ENCODE measurements around the gene FBXO21. TPM values are rescaled to one million over a fixed set of nuclear protein-coding genes. Genes with fewer than 3 reads are reported as not detected.

FBXO21 gene
- total and polyA plus RNA-seq, 2 of the 13 experiments (the other 11 are each of a cell fraction or from before 2014, with no cell fraction given) = 15.6 to 32.5 TPM

- Histone ChIP-seq H3K79me2 (ENCODE audit: insufficient read depth, low read length) (no peaks in the 10 kb centered on the region), H3K27ac (ENCODE audit: extremely low read length, insufficient read depth, low read length) (no peak overlapping the region), H3K36me3 (replicated peaks in 1 of 2; ENCODE audit: control insufficient read depth in 1 of 2, insufficient read depth in 2 of 2, low read length in 2 of 2) (no peaks in the 10 kb centered on the region), H3K4me3 (replicated peaks in 1 of 3; ENCODE audit: insufficient read depth in 1 of 3, low read depth in 2 of 3, low read length in 3 of 3) (no peak overlapping the region), H2AFZ (ENCODE audit: low read length) (no peak overlapping the region), H3K27me3 (ENCODE audit: control insufficient read depth in 1 of 2, insufficient read depth in 2 of 2, low read length in 2 of 2) (no peaks in the 10 kb centered on the region), H4K20me1 (ENCODE audit: insufficient read depth, low read length) (no peaks in the 10 kb centered on the region), H3K9me3 (ENCODE audit: low read length) (no peaks in the 10 kb centered on the region), H3K9ac (ENCODE audit: insufficient read depth, low read depth, low read length) (no peak overlapping the region), H3K4me1 (ENCODE audit: insufficient read depth, low read length) (peaks cover 13% of the 10 kb centered on the region; the same call in 1 of the 2 replicates), H3K4me2 (ENCODE audit: low read depth, low read length) (no peak overlapping the region)
- intact Hi-C loops (cut with micrococcal nuclease; ENCODE audit: unreplicated experiment) (no loop called here), in situ Hi-C loops (cut with HindIII; ENCODE audit: extremely low pct_ligation_motif_present, low pct_unique_long_range_greater_than_20kb) (no loop called here)
- no peak for TF ChIP-seq MEF2D (CRISPR knock-in tag; IDR thresholded peaks at IDR 0.05)
- no peak for TF ChIP-seq PTBP1 (IDR thresholded peaks at IDR 0.05; ENCODE audit: low read depth, low read length, poor library complexity, severe bottlenecking)
- no peak for TF ChIP-seq ETV6 (CRISPR knock-in tag; conservative IDR thresholded peaks at IDR 0.05)
- TF ChIP-seq ZNF569 (CRISPR knock-in tag; IDR thresholded peaks at IDR 0.05; ENCODE audit: borderline replicate concordance) = no peak
- no peak for TF ChIP-seq HINFP (CRISPR knock-in tag; IDR thresholded peaks at IDR 0.05; ENCODE audit: low read depth)
- WGBS (ENCODE audit: low lambda C conversion rate) = 85% methylated on average over 9 of the region's 10 CpGs
- ChIA-PET POLR2A (no interaction called here), CTCF (ENCODE audit: low intra/inter-chr PET ratio, low total read pairs) (no interaction called here)
- BruUV-seq (replicated peaks) = no TSS peak
- FAIRE-seq (no peak), ATAC-seq (no peak), DNase-seq (ENCODE audit: low spot score) (no peak)
Observed at GRCh38 chr12:117134059-117134458, 56.2 kb downstream of the FBXO21 start.

- Histone ChIP-seq H3K36me3 (replicated peaks in 1 of 2; ENCODE audit: control insufficient read depth in 1 of 2, insufficient read depth in 2 of 2, low read length in 2 of 2) (no peaks in the 10 kb centered on the region), H3K4me1 (ENCODE audit: insufficient read depth, low read length) (peaks cover 14% of the 10 kb centered on the region; the same call in 1 of the 2 replicates), H3K9me3 (ENCODE audit: low read length) (peaks cover 19% of the 10 kb centered on the region), H3K4me2 (ENCODE audit: low read depth, low read length) (no peak overlapping the region), H3K79me2 (ENCODE audit: insufficient read depth, low read length) (no peaks in the 10 kb centered on the region), H4K20me1 (ENCODE audit: insufficient read depth, low read length) (no peaks in the 10 kb centered on the region), H2AFZ (ENCODE audit: low read length) (no peak overlapping the region), H3K27me3 (ENCODE audit: control insufficient read depth in 1 of 2, insufficient read depth in 2 of 2, low read length in 2 of 2) (no peaks in the 10 kb centered on the region), H3K27ac (ENCODE audit: extremely low read length, insufficient read depth, low read length) (no peak overlapping the region), H3K9ac (ENCODE audit: insufficient read depth, low read depth, low read length) (no peak overlapping the region), H3K4me3 (replicated peaks in 1 of 3; ENCODE audit: insufficient read depth in 1 of 3, low read depth in 2 of 3, low read length in 3 of 3) (no peak overlapping the region)
- no peak for FAIRE-seq
- CTCF ChIA-PET (ENCODE audit: low intra/inter-chr PET ratio, low total read pairs) = no interaction called here
- in situ Hi-C loops (cut with HindIII; ENCODE audit: extremely low pct_ligation_motif_present, low pct_unique_long_range_greater_than_20kb) = no loop called here
- intact Hi-C loops (cut with micrococcal nuclease; ENCODE audit: unreplicated experiment) = no loop called here
- no peak for ATAC-seq
- POLR2A ChIA-PET = interaction anchor here (1.8 kb wide), 1 partner anchor 39 kb away, joined by 6 read pairs; no protein-coding TSS in a partner anchor
- WGBS (ENCODE audit: low lambda C conversion rate) = 56% methylated on average over 7 of the region's 7 CpGs
- DNase-seq (ENCODE audit: low spot score) = no peak
- BruUV-seq (replicated peaks) = TSS peak; percentile 58
- TF ChIP-seq, protein P1, sequence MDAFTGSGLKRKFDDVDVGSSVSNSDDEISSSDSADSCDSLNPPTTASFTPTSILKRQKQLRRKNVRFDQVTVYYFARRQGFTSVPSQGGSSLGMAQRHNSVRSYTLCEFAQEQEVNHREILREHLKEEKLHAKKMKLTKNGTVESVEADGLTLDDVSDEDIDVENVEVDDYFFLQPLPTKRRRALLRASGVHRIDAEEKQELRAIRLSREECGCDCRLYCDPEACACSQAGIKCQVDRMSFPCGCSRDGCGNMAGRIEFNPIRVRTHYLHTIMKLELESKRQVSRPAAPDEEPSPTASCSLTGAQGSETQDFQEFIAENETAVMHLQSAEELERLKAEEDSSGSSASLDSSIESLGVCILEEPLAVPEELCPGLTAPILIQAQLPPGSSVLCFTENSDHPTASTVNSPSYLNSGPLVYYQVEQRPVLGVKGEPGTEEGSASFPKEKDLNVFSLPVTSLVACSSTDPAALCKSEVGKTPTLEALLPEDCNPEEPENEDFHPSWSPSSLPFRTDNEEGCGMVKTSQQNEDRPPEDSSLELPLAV (CRISPR knock-in tag; conservative IDR thresholded peaks at IDR 0.05; ENCODE audit: low read depth) = no peak
- TF ChIP-seq, protein P2, sequence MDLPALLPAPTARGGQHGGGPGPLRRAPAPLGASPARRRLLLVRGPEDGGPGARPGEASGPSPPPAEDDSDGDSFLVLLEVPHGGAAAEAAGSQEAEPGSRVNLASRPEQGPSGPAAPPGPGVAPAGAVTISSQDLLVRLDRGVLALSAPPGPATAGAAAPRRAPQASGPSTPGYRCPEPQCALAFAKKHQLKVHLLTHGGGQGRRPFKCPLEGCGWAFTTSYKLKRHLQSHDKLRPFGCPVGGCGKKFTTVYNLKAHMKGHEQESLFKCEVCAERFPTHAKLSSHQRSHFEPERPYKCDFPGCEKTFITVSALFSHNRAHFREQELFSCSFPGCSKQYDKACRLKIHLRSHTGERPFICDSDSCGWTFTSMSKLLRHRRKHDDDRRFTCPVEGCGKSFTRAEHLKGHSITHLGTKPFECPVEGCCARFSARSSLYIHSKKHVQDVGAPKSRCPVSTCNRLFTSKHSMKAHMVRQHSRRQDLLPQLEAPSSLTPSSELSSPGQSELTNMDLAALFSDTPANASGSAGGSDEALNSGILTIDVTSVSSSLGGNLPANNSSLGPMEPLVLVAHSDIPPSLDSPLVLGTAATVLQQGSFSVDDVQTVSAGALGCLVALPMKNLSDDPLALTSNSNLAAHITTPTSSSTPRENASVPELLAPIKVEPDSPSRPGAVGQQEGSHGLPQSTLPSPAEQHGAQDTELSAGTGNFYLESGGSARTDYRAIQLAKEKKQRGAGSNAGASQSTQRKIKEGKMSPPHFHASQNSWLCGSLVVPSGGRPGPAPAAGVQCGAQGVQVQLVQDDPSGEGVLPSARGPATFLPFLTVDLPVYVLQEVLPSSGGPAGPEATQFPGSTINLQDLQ (CRISPR knock-in tag; IDR thresholded peaks at IDR 0.05) = no peak
- TF ChIP-seq KDM6A (CRISPR knock-in tag; IDR thresholded peaks at IDR 0.05; ENCODE audit: low read depth) = no peak
- no peak for TF ChIP-seq ZSCAN30 (CRISPR knock-in tag; IDR thresholded peaks at IDR 0.05)
- no peak for TF ChIP-seq ZNF460 (CRISPR knock-in tag; IDR thresholded peaks at IDR 0.05; ENCODE audit: borderline replicate concordance)
- no peak for TF ChIP-seq ZNF224 (CRISPR knock-in tag; IDR thresholded peaks at IDR 0.05)
- no peak for TF ChIP-seq SALL1 (CRISPR knock-in tag; IDR thresholded peaks at IDR 0.05)
- TF ChIP-seq ZNF138 (CRISPR knock-in tag; IDR thresholded peaks at IDR 0.05; ENCODE audit: low read depth) = no peak
- no peak for TF ChIP-seq ZSCAN21 (CRISPR knock-in tag; IDR thresholded peaks at IDR 0.05; ENCODE audit: borderline replicate concordance)
Observed at GRCh38 chr12:117130801-117131200, 59.5 kb downstream of the FBXO21 start.

Measured in HepG2 (cell line).